Motor neuron (in vitro differentiated cells): ENCODE data around the gene DMBX1. TPM values are rescaled to one million over a fixed set of nuclear protein-coding genes. Genes with fewer than 3 reads are reported as not detected.

Experiments used
- ATAC-seq, 8 experiments: fragments of 200-7000 bp; cut with Tn5 transposase; replicated peaks in 6 of 8; 2 replicates each; pipeline ENCODE4 v1.8.0; 2021; ENCODE audit warnings: mild to moderate bottlenecking in 8 of 8, moderate library complexity in 8 of 8
- H3K27ac ChIP-seq, 2 donors: fragments of 250-450 bp; sonication (Bioruptor Pico); 2 replicates each; pipeline ENCODE4 v1.9.0; 2021; ENCODE audit warnings: antibody characterized with exemption in 2 of 2, mild to moderate bottlenecking in 2 of 2, moderate library complexity in 1 of 2
- H3K4me1 ChIP-seq, 2 donors: fragments of 250-450 bp; sonication (Bioruptor Pico); replicated peaks in 1 of 2; 2 replicates each; pipeline ENCODE4 v1.6.1; 2021; ENCODE audit warnings: antibody characterized with exemption in 2 of 2, mild to moderate bottlenecking in 2 of 2, moderate library complexity in 1 of 2
- H3K4me3 ChIP-seq, 5 donors: fragments of 250-450 bp; sonication (Bioruptor Pico); 2 replicates each; pipeline ENCODE4 v1.9.0; 2021; ENCODE audit warnings: antibody characterized with exemption in 5 of 5, mild to moderate bottlenecking in 5 of 5, moderate library complexity in 4 of 5
- WGBS, 10 experiments: fragments of 450-650 bp; shearing (Covaris generic); methylation state at CpG; one replicate each; pipeline ENCODE4 v1.0.0; 2022; 5-methylcytosine and 5-hydroxymethylcytosine counted together
- in situ Hi-C, 9 experiments: fragments of 400-800 bp; cut with MboI; loops; one replicate each; pipeline ENCODE4 v1.15.0; 2021; ENCODE audit warnings: low sequenced_read_pairs in 9 of 9, low pct_unique_long_range_greater_than_20kb in 2 of 9; ENCODE audit not compliant: unreplicated experiment in 9 of 9
- total RNA-seq, 8 experiments: library from RNA; unstranded; fragments of 300-600 nt; gene quantifications; 2 replicates each; pipeline versions ENCODE4 v1.2.3 to v1.2.4, GENCODE V29; 2022

The DMBX1 gene
- total RNA-seq, 8 experiments from 2014 or later: 0.13 to 1.4 (median 0.15) TPM; not detected in 3

DNA sequence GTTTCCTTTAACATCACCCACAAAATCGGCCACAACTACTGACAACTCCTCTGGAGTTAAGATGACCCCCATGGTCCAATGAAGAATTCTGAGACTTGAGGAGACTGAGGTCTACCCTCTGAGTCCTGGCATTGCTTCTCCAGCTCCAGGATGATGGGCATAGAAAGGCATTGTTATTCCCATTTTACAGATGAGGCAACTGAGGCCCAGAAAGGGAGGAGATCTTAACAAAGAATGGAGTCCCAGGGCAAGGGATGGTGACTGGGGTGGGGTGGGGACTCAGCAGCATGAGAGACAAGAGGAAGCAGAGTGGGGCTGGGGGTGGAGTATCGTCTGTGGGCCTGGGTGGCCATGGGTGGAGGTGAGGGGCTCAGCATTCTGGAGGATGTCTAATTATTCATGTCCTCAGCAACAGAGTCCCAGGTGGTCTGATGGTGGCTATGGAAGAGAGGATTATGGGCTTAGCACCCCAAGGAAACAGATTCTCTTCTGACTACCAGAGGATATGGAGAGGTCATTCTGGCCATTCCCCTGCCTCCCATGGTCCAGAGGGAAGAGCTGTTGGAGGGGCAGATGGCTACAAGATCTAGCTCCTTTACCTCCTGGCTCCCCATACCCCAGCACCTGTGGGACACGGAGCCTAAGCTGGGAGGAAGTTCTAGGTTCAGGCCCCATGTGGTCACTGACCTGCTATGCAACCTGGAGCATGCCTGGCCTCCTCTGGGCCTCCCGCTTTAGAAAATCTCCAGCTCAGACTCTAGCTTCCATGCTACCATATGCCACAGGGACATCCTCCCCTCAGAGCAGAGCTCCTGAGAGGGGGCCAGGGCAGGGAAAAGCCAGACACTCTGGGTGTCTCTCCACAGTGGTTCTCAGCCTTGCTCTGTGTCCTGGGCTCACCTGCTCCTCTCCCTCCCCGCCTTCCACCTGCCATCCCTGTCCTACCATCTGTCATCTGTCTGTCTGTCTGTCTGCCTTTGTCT lies 37.4 kb upstream of the DMBX1 start:
- in situ Hi-C loops: no loop called here
- Histone ChIP-seq H3K4me1 (peaks cover 12 to 17% of the 10 kb centered on the region in 2 donors), H3K27ac (no peak overlapping the region), H3K4me3 (no peak overlapping the region)
- ATAC-seq: peak in 5 of 8 experiments; percentile 6 to 39 (median 31)
- 33 to 83% (median 60%) methylated on average over 1 to 3 of the region's 5 CpGs; no CpG with 5 or more reads in 6 of the 10 experiments for WGBS, 10 experiments

GRCh38 chr1:46452931-46453325 lies 36.7 kb upstream of the DMBX1 start:
- 11 to 44% (median 23%) methylated on average over 5 to 11 of the region's 15 CpGs; no CpG with 5 or more reads in 5 of the 10 experiments for WGBS, 10 experiments
- Histone ChIP-seq H3K27ac (peak overlapping the region in 1 of 2 donors; percentile 59), H3K4me1 (peaks cover 11 to 17% of the 10 kb centered on the region in 2 donors), H3K4me3 (no peak overlapping the region)
- in situ Hi-C loops: no loop called here
- peak in 5 of 8 experiments; percentile 87 to 94 (median 92) for ATAC-seq

- Histone ChIP-seq H3K4me1 (peaks cover 6 to 15% of the 10 kb centered on the region in 2 donors), H3K27ac (peak overlapping the region in 1 of 2 donors; percentile 59), H3K4me3 (no peak overlapping the region)
- ATAC-seq: peak in 5 of 8 experiments; percentile 12 to 47 (median 44)
- WGBS, 10 experiments: 11 to 58% (median 44%) methylated on average over 2 to 4 of the region's 4 CpGs; no CpG with 5 or more reads in 4 of the 10 experiments
- in situ Hi-C loops: no loop called here
Measured at GRCh38 chr1:46453449-46453848, 36.2 kb upstream of the DMBX1 start.

GRCh38 chr1:46455951-46456350 lies 33.7 kb upstream of the DMBX1 start:
- no peak overlapping the region for H3K27ac ChIP-seq
- in situ Hi-C loops: no loop called here
- 60 to 95% (median 74%) methylated on average over 1 to 17 of the region's 27 CpGs; no CpG with 5 or more reads in 5 of the 10 experiments for WGBS, 10 experiments
- peaks cover 4 to 12% of the 10 kb centered on the region in 2 donors for H3K4me1 ChIP-seq
- no peak for ATAC-seq
- H3K4me3 ChIP-seq: no peak overlapping the region

GRCh38 chr1:46456411-46456963 lies 33.1 kb upstream of the DMBX1 start:
- Histone ChIP-seq H3K4me1 (peaks cover 4 to 17% of the 10 kb centered on the region in 2 donors), H3K27ac (no peak overlapping the region), H3K4me3 (no peak overlapping the region)
- no peak for ATAC-seq
- WGBS, 10 experiments: 51 to 100% (median 87%) methylated on average over 1 to 5 of the region's 5 CpGs; no CpG with 5 or more reads in 4 of the 10 experiments
- in situ Hi-C loops: no loop called here

- no peak overlapping the region for H3K4me3 ChIP-seq
- 55 to 100% (median 74%) methylated on average over 1 to 5 of the region's 6 CpGs; no CpG with 5 or more reads in 4 of the 10 experiments for WGBS, 10 experiments
- in situ Hi-C loops: no loop called here
- H3K4me1 ChIP-seq: peaks cover 9 to 22% of the 10 kb centered on the region in 2 donors
- ATAC-seq: no peak
- no peak overlapping the region for H3K27ac ChIP-seq
Measured at GRCh38 chr1:46457178-46457577, 32.5 kb upstream of the DMBX1 start.

GRCh38 chr1:46458190-46458589 lies 31.4 kb upstream of the DMBX1 start:
- WGBS, 10 experiments: 20 to 50% (median 33%) methylated on average over 1 to 3 of the region's 4 CpGs; no CpG with 5 or more reads in 5 of the 10 experiments
- in situ Hi-C loops: no loop called here
- H3K27ac ChIP-seq: no peak overlapping the region
- H3K4me1 ChIP-seq: peaks cover 9 to 15% of the 10 kb centered on the region in 2 donors
- H3K4me3 ChIP-seq: no peak overlapping the region
- ATAC-seq: no peak

DNA sequence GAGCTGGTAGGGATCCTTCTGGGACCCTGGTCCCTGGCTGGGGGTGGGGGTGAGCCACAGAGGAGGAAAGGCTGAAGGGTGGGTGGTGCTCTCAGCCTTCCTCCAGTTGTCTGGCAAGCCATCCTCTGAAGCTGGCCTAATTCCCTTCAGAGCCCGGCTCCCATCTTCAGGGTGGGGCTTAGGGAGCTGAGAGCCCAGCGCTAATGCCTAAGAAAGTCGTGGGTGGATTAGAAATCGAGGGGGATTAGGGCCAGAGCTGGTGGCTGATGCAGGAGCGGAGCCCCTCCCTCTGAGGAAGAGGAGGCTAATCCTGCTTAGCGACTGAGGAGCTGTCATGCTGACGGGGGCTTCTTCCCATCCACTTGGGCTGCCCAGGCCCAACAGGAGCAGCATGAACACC lies 30.8 kb upstream of the DMBX1 start:
- H3K4me1 ChIP-seq: peaks cover 7 to 10% of the 10 kb centered on the region in 2 donors
- no peak overlapping the region for H3K27ac ChIP-seq
- 30 to 83% (median 70%) methylated on average over 1 to 7 of the region's 7 CpGs; no CpG with 5 or more reads in 6 of the 10 experiments for WGBS, 10 experiments
- ATAC-seq: no peak
- in situ Hi-C loops: no loop called here
- no peak overlapping the region for H3K4me3 ChIP-seq

DNA sequence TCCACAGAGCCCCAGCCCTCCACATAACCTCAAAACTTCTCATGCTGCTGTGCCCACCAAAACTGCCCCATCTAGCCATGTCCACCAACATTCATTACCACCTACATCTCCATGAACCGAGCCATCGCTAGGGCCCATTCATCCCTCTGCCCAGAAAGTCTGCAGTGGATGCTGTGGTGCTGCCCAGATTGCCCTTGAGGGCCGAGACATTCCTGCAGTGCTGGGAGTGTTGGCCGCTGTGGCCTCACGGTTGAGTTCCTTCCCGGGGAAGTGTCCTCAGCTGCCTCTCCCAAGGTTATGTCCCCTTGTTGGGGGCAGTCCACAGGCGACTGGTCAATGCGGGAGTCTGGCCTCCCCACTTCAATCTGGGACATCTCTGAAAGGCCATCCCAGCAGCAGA lies 30.3 kb upstream of the DMBX1 start:
- 47 to 79% (median 69%) methylated on average over 3 to 8 of the region's 8 CpGs; no CpG with 5 or more reads in 4 of the 10 experiments for WGBS, 10 experiments
- no peak overlapping the region for H3K27ac ChIP-seq
- ATAC-seq: no peak
- in situ Hi-C loops: no loop called here
- no peak overlapping the region for H3K4me3 ChIP-seq
- peaks cover 7 to 10% of the 10 kb centered on the region in 2 donors for H3K4me1 ChIP-seq

- Histone ChIP-seq H3K4me1 (peaks cover 10 to 15% of the 10 kb centered on the region in 2 donors), H3K4me3 (no peak overlapping the region), H3K27ac (no peak overlapping the region)
- no peak for ATAC-seq
- in situ Hi-C loops: no loop called here
- WGBS, 10 experiments: 0 to 49% (median 40%) methylated on average over 1 to 11 of the region's 11 CpGs; no CpG with 5 or more reads in 1 of the 10 experiments
Measured at GRCh38 chr1:46461017-46461808, 28.4 kb upstream of the DMBX1 start.

- peaks cover 11 to 16% of the 10 kb centered on the region in 2 donors for H3K4me1 ChIP-seq
- peak in 1 of 8 experiments; percentile 18 for ATAC-seq
Measured at GRCh38 chr1:46461809-46462448, 27.7 kb upstream of the DMBX1 start.

GRCh38 chr1:46464013-46464548 lies 25.6 kb upstream of the DMBX1 start:
- Histone ChIP-seq H3K4me1 (peaks cover 15 to 20% of the 10 kb centered on the region in 2 donors), H3K27ac (no peak overlapping the region), H3K4me3 (no peak overlapping the region)
- in situ Hi-C loops: no loop called here
- ATAC-seq: no peak
- WGBS, 10 experiments: 30 to 63% (median 53%) methylated on average over 2 to 4 of the region's 4 CpGs; no CpG with 5 or more reads in 2 of the 10 experiments

More at GRCh38 chr1:46461809-46462448, 27.7 kb upstream of the DMBX1 start:
- H3K27ac ChIP-seq: no peak overlapping the region
- in situ Hi-C loops: no loop called here
- WGBS, 10 experiments: 5 to 67% (median 40%) methylated on average over 1 to 5 of the region's 5 CpGs; no CpG with 5 or more reads in 3 of the 10 experiments
- H3K4me3 ChIP-seq: no peak overlapping the region
